HG03575 (cell line): ENCODE data around the gene DGCR8.

Experiments used
- ATAC-seq: cut with Tn5 transposase; IDR thresholded peaks from one replicate; pipeline ENCODE4 v1.9.1; 2021; ENCODE audit not compliant: unreplicated experiment, insufficient number of reproducible peaks, low FRiP score; ENCODE audit errors: extremely low read depth

DGCR8 gene

DNA sequence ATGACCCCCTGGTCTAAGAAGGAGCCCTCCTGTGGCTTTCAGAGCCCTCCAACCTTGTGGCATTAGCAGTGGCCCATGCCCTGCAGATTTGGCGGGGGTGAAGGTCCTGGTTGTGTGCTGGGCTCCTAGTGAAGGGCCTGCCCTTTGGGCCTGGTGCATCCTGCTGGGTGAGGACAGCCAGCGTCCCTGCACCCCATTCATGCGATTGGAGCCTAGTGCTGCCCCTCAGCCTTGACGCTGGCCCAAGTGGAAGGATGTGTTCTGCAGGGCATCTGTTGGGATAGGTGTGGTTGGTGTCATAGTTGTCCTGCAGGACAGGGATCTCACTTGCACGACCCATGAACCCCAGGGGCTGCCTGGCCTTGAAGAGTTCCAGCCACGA, 28.1 kb upstream of the DGCR8 start:
- ATAC-seq, result no peak

GRCh38 chr22:20052309-20053259, 27.5 kb upstream of the DGCR8 start:
- ATAC-seq, result no peak

- no peak for ATAC-seq
Measured at GRCh38 chr22:20053407-20054033, 26.5 kb upstream of the DGCR8 start.

DNA sequence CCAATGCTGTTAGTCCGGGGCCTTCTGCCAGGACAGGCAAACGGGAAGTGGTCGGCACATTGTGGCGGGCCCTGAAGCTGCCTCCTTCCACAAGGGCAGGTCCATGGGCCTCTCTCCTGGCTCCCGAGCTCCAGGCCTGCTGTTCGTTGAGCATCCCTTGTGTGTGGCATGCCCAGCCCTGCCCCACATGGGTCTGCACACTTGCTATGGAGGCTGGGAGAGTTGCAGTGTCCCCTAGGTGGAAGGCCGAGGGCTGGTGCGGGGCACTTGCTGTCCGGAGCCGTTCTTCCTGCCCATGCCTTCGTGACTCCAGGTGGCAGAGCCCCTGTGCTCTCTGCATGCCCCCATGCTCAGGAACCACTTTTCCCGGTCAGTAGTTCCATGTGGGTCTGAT, 26.0 kb upstream of the DGCR8 start:
- no peak for ATAC-seq

GRCh38 chr22:20054485-20054884, 25.6 kb upstream of the DGCR8 start:
- no peak for ATAC-seq

- no peak for ATAC-seq
Measured at GRCh38 chr22:20055144-20055543, 24.9 kb upstream of the DGCR8 start.

GRCh38 chr22:20055654-20056053, 24.4 kb upstream of the DGCR8 start:
- ATAC-seq, result no peak

- ATAC-seq, result no peak
Measured at GRCh38 chr22:20056161-20056560, 23.9 kb upstream of the DGCR8 start.

DNA sequence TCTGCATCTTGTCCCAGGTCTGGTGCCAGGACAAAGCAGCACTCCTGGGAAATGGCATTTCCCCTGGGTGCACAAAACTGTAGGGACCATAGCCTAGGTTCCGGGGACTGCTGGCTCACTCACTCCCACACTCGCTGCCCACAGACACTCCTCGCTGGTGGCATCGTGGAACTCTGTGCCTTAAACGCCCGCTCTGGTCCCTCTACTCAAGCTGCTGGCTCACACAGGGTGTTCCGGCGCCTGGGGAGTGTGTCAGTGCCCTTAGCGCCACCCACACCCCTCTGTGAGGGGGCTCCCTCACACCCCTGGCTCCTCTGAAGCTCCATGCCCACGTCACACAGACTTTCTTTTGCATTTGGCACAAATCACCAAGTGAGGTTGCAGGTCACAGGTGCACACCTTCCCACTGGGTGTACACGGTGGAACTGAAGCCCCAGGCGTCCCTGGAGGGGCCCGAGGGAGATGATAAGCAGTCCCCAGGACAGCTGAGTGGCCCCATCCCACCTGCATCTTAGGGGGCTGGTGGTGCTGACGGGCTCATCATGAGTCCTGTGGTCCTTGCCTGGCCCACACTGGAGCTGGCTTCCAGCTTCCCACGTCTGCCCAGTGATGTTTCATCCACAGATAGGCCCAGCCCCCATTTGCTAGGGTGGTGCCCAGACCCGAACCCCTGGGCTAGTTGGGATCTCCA, 23.2 kb upstream of the DGCR8 start:
- no peak for ATAC-seq

DNA sequence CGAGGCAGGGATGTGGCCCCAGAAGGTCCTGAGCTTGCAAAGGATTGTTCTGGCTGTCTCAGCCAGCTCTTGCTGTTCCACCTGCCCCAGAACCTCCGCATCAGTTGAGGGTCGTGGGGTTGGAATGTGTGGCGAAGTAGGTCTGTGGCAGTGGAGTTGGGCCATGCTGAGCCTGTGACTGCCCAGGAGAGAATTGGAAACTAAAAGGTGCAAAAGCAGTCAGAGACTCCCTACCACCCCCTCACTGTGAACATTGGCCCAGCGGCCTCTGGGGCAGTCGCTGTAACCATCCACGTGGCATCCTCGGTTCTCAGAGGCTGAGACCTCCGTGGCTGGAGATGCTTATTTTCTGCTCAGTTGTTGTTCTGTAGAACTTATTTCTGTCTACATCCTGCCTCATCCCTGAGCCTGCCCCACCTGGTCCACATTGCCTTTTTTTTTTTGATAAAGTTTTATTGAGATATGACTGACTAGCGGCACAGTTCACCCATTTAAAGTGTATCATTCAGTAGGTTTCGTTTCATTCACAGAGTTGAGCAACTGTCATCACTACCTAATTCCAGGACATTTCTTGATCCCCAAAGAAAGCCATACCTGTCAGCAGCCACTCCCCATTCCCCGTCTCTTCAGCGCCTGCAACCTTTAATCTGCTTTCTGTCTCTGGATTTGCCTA, 22.3 kb upstream of the DGCR8 start:
- ATAC-seq, result no peak

DNA sequence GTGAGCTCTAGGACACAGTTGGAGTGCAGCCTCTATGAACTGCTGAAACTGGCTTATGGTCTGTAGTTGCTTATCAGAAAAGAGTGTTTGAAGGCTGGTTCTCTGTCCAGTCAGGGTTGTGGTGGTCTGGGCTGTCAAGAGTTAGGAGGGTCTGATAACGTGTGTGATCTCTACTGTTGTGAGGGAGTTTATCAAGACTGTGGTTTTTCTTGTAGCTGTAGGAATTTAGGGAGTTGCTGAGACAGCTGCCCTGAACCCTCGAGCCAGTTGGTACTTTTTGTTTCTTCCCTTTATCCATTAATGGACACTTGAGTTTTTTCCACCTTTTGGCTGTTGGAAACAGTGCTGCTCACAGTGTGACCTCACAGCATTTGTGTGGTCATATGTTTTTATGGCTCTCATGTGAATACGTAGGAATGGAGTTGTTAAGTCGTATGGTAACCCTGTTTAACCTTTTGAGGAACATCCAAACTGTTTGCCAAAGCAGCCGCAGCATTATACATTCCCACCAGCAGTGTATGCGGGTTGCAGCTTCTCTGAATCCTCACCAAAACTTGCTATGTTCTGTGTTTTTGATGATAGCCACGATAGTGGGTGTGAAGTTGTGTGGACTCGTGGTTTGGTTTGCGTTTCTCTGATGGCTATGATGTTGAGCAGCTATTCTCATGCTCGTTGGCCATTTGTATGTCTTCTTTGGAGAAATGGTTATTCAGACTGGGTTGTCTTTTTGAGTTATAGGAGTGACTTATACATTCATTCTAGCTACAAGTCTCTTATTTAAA, 20.9 kb upstream of the DGCR8 start:
- no peak for ATAC-seq

- no peak for ATAC-seq
Measured at GRCh38 chr22:20060700-20061480, 19.2 kb upstream of the DGCR8 start.

- no peak for ATAC-seq
Measured at GRCh38 chr22:20061481-20061861, 18.6 kb upstream of the DGCR8 start.

GRCh38 chr22:20062043-20062765, 17.8 kb upstream of the DGCR8 start:
- ATAC-seq, result no peak

GRCh38 chr22:20062766-20063083, 17.3 kb upstream of the DGCR8 start:
- no peak for ATAC-seq

GRCh38 chr22:20063271-20064139, 16.5 kb upstream of the DGCR8 start:
- no peak for ATAC-seq

- ATAC-seq, result no peak
Measured at GRCh38 chr22:20064140-20064480, 15.9 kb upstream of the DGCR8 start.
